ENCODE measurements around the gene NEU1.
"Not testable (repeated sequence)": the region's sequence is repeated elsewhere in the genome, so short reads cannot be mapped to it uniquely, and the experiment has no call there.

GRCh38 chr6:31851980-31852718, 10.5 kb downstream of the NEU1 start:
- not testable (repeated sequence) for TF ChIP-seq CTCF (IDR thresholded peaks at IDR 0.05 in 4 of 5, conservative IDR thresholded peaks at IDR 0.05 in 1 of 5); POLR2A (IDR thresholded peaks at IDR 0.05)

Measured in gastrocnemius medialis (tissue), 4 donors.